Measurements from ENCODE around the gene GOLGA8A.

GRCh38 chr15:34483644-34484043 is 46.0 kb upstream of the GOLGA8A start:
- TF ChIP-seq CTCF (IDR thresholded peaks at IDR 0.05) (no peak), POLR2A (IDR thresholded peaks at IDR 0.05) (no peak), POLR2AphosphoS5 (IDR thresholded peaks at IDR 0.05; ENCODE audit: insufficient read depth in 1 of 2, low read depth in 1 of 2) (no peak)
